Trophoblast cell (in vitro differentiated cells and primary cell): Measurements from ENCODE around the gene IGBP1.

Source experiments
- DNase-seq, 2 donors: peaks; one replicate each; pipeline ENCODE4 v3.0.0-alpha.2; 2016
- H2AFZ ChIP-seq: 2 replicates; pipeline ENCODE4 v1.6.1; 2013; ENCODE audit warnings: low read length, moderate library complexity, mild to moderate bottlenecking; ENCODE audit not compliant: insufficient read depth, poor library complexity
- H2AK5ac ChIP-seq: 2 replicates; pipeline ENCODE4 v1.6.1; 2013; ENCODE audit warnings: mild to moderate bottlenecking, low read length
- H2BK120ac ChIP-seq: 2 replicates; pipeline ENCODE4 v1.6.1; 2013; ENCODE audit warnings: low read length, mild to moderate bottlenecking, moderate library complexity; ENCODE audit not compliant: insufficient read depth, poor library complexity
- H2BK12ac ChIP-seq: 2 replicates; pipeline ENCODE4 v1.6.1; 2013; ENCODE audit warnings: mild to moderate bottlenecking, low read length, moderate library complexity
- H2BK5ac ChIP-seq: 2 replicates; pipeline ENCODE4 v1.6.1; 2013; ENCODE audit warnings: low read length, low read depth, moderate library complexity, mild to moderate bottlenecking; ENCODE audit not compliant: poor library complexity
- H3K14ac ChIP-seq: 2 replicates; pipeline ENCODE4 v1.6.1; 2013; ENCODE audit warnings: mild to moderate bottlenecking, low read length
- H3K18ac ChIP-seq: 2 replicates; pipeline ENCODE4 v1.6.1; 2013; ENCODE audit warnings: mild to moderate bottlenecking, low read length
- H3K23ac ChIP-seq: 2 replicates; pipeline ENCODE4 v1.6.1; 2013; ENCODE audit warnings: low read length
- H3K27ac ChIP-seq: 2 replicates; pipeline ENCODE4 v1.5.1; 2013; ENCODE audit warnings: low read depth, mild to moderate bottlenecking, inconsistent platforms, low read length, moderate library complexity
- H3K27me3 ChIP-seq: 2 replicates; pipeline ENCODE4 v1.6.1; 2013; ENCODE audit warnings: inconsistent platforms, mild to moderate bottlenecking, low read length, moderate library complexity; ENCODE audit not compliant: insufficient read depth
- H3K36me3 ChIP-seq, 2 experiments: 1 replicate in 1 of 2; 2 replicates in 1 of 2; pipeline ENCODE4 v1.6.1; 2013; ENCODE audit warnings: low read length in 2 of 2, mild to moderate bottlenecking in 2 of 2, moderate library complexity in 1 of 2; ENCODE audit not compliant: insufficient read depth in 2 of 2, control insufficient read depth in 1 of 2
- H3K4ac ChIP-seq: 2 replicates; pipeline ENCODE4 v1.6.1; 2013; ENCODE audit warnings: low read depth, mild to moderate bottlenecking, low read length, moderate library complexity
- H3K4me1 ChIP-seq, 2 experiments: 1 replicate in 1 of 2; 2 replicates in 1 of 2; pipeline ENCODE4 v1.6.1; 2013; ENCODE audit warnings: low read length in 2 of 2, mild to moderate bottlenecking in 2 of 2, moderate library complexity in 1 of 2; ENCODE audit not compliant: insufficient read depth in 2 of 2, control insufficient read depth in 1 of 2
- H3K4me2 ChIP-seq: 2 replicates; pipeline ENCODE4 v1.6.1; 2013; ENCODE audit warnings: inconsistent platforms, mild to moderate bottlenecking, low read length, moderate library complexity
- H3K4me3 ChIP-seq: 2 replicates; pipeline ENCODE4 v1.5.1; 2013; ENCODE audit warnings: mild to moderate bottlenecking, low read depth, low read length, inconsistent platforms
- H3K79me1 ChIP-seq: one replicate; pipeline ENCODE4 v1.6.1; 2013; ENCODE audit warnings: low read length
- H3K79me2 ChIP-seq: 2 replicates; pipeline ENCODE4 v1.6.1; 2013; ENCODE audit warnings: low read length, mild to moderate bottlenecking; ENCODE audit not compliant: control insufficient read depth, insufficient read depth, poor library complexity
- H3K9ac ChIP-seq: 2 replicates; pipeline ENCODE4 v1.6.1; 2013; ENCODE audit warnings: mild to moderate bottlenecking, low read length
- H3K9me3 ChIP-seq: 2 replicates; pipeline ENCODE4 v1.6.1; 2013; ENCODE audit warnings: low read depth, mild to moderate bottlenecking, control low read depth, inconsistent platforms, low read length; ENCODE audit not compliant: insufficient read depth
- H4K12ac ChIP-seq: 2 replicates; pipeline ENCODE4 v1.6.1; 2013; ENCODE audit warnings: low read depth, mild to moderate bottlenecking, low read length, moderate library complexity
- H4K8ac ChIP-seq: 2 replicates; pipeline ENCODE4 v1.6.1; 2013; ENCODE audit warnings: low read depth, mild to moderate bottlenecking, low read length, moderate library complexity
- H4K91ac ChIP-seq: one replicate; pipeline ENCODE4 v1.6.1; 2013; ENCODE audit warnings: low read depth, mild to moderate bottlenecking, low read length, moderate library complexity
- WGBS: extraction: QIAGEN DNeasy Blood & Tissue Kit; methylation state at CpG from one replicate; pipeline ENCODE4 v1.1.7; 2013; ENCODE audit warnings: missing lambda C conversion rate; ENCODE audit not compliant: insufficient read length, insufficient coverage; ENCODE audit errors: extremely low coverage; 5-methylcytosine and 5-hydroxymethylcytosine counted together

The IGBP1 gene

DNA sequence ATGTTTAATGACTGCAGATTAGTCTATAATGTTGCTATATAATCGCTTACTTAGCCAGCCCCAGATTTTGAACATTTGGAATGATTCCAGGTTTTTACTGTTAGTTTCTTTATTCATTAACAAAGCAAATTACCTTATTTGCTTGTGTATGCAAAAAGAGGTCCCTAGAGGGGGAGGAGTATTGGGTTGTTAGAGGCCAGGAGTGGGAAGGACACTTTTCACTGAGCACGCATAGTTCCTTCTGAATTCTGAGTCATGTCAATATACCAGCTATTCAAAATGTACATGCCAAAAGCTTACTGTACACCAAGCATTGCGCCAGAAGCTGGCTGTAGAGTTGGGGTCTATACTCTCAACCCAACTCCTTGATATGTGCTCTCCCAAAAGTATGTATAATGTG, 39.0 kb downstream of the IGBP1 start:
- Histone ChIP-seq H3K9me3 (no peaks in the 10 kb centered on the region), H3K79me2 (no peaks in the 10 kb centered on the region)

GRCh38 chrX:70172964-70173363, 39.7 kb downstream of the IGBP1 start:
- Histone ChIP-seq H3K14ac (no peak overlapping the region), H3K79me1 (peaks cover 2% of the 10 kb centered on the region), H3K23ac (no peak overlapping the region), H2BK120ac (no peak overlapping the region), H3K18ac (no peak overlapping the region), H2BK5ac (no peak overlapping the region), H3K27ac (no peak overlapping the region), H3K4me2 (no peak overlapping the region), H3K4me1 (peaks cover 0 to 7% of the 10 kb centered on the region in 2 experiments), H2AK5ac (no peak overlapping the region), H3K36me3 (no peaks in the 10 kb centered on the region), H3K79me2 (no peaks in the 10 kb centered on the region), H3K9ac (no peak overlapping the region), H2BK12ac (no peak overlapping the region), H3K4ac (no peak overlapping the region), H4K12ac (no peak overlapping the region), H3K9me3 (no peaks in the 10 kb centered on the region), H2AFZ (no peak overlapping the region), H3K27me3 (no peaks in the 10 kb centered on the region), H3K4me3 (no peak overlapping the region), H4K91ac (no peak overlapping the region), H4K8ac (no peak overlapping the region)
- DNase-seq = no peak
- WGBS = no CpG with 5 or more reads among the region's 4 CpGs

More for the DNA sequence above, 39.0 kb downstream of the IGBP1 start:
- H3K27ac ChIP-seq = no peak overlapping the region
- no peak for DNase-seq
- no peak overlapping the region for H4K12ac ChIP-seq
- no peak overlapping the region for H3K4ac ChIP-seq
- peaks cover 2% of the 10 kb centered on the region for H3K79me1 ChIP-seq
- H3K4me3 ChIP-seq = no peak overlapping the region
- no peak overlapping the region for H2BK12ac ChIP-seq
- H2BK5ac ChIP-seq = no peak overlapping the region
- H3K4me1 ChIP-seq = peaks cover 3 to 7% of the 10 kb centered on the region in 2 experiments
- H2AK5ac ChIP-seq = no peak overlapping the region
- H2BK120ac ChIP-seq = no peak overlapping the region
- H3K27me3 ChIP-seq = no peaks in the 10 kb centered on the region
- H3K14ac ChIP-seq = no peak overlapping the region
- H3K9ac ChIP-seq = no peak overlapping the region
- WGBS = no CpG with 5 or more reads among the region's 3 CpGs
- no peaks in the 10 kb centered on the region for H3K36me3 ChIP-seq
- no peak overlapping the region for H3K23ac ChIP-seq
- no peak overlapping the region for H2AFZ ChIP-seq
- H4K91ac ChIP-seq = no peak overlapping the region
- H3K4me2 ChIP-seq = no peak overlapping the region
- H4K8ac ChIP-seq = no peak overlapping the region
- no peak overlapping the region for H3K18ac ChIP-seq

DNA sequence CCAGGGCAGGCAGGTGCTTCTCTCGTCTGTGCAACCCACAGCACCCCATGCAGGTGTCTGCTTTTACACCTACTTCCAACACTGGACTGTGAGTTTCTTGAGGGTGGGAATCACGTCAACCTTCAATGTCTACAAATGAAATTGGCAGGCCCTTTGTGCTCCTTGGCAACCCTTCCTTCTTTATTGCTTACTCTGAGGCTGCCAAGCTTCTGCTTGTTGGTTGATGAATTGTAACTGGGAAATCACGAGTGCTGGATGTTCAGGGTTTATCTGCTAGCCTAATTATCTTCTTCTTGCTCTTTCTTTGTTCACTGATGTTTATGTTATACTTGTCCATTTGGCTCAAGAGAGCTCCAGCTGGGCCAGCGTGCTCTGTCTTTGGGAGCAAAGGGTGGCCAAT, 41.5 kb downstream of the IGBP1 start:
- H3K18ac ChIP-seq = no peak overlapping the region
- no peak overlapping the region for H4K12ac ChIP-seq
- no peak overlapping the region for H3K9ac ChIP-seq
- H3K4me2 ChIP-seq = no peak overlapping the region
- no peaks in the 10 kb centered on the region for H3K27me3 ChIP-seq
- H2AK5ac ChIP-seq = no peak overlapping the region
- no peak overlapping the region for H3K23ac ChIP-seq
- no peaks in the 10 kb centered on the region for H3K79me1 ChIP-seq
- H2BK5ac ChIP-seq = no peak overlapping the region
- no peaks in the 10 kb centered on the region for H3K79me2 ChIP-seq
- WGBS = no CpG with 5 or more reads among the region's 4 CpGs
- H3K9me3 ChIP-seq = no peaks in the 10 kb centered on the region
- no peaks in the 10 kb centered on the region for H3K4me1 ChIP-seq
- no peak overlapping the region for H4K8ac ChIP-seq
- H2AFZ ChIP-seq = no peak overlapping the region
- no peak overlapping the region for H2BK120ac ChIP-seq
- no peak for DNase-seq
- no peak overlapping the region for H3K27ac ChIP-seq
- H3K4ac ChIP-seq = no peak overlapping the region
- H4K91ac ChIP-seq = no peak overlapping the region
- no peaks in the 10 kb centered on the region for H3K36me3 ChIP-seq
- no peak overlapping the region for H2BK12ac ChIP-seq
- H3K4me3 ChIP-seq = no peak overlapping the region
- H3K14ac ChIP-seq = no peak overlapping the region

- no peak for DNase-seq
- H3K4ac ChIP-seq = no peak overlapping the region
- no peaks in the 10 kb centered on the region for H3K4me1 ChIP-seq
- no peaks in the 10 kb centered on the region for H3K9me3 ChIP-seq
- H3K79me1 ChIP-seq = no peaks in the 10 kb centered on the region
- H3K4me2 ChIP-seq = no peak overlapping the region
- no peak overlapping the region for H3K27ac ChIP-seq
- no peak overlapping the region for H3K23ac ChIP-seq
- H3K79me2 ChIP-seq = no peaks in the 10 kb centered on the region
- no peak overlapping the region for H4K12ac ChIP-seq
- H3K4me3 ChIP-seq = no peak overlapping the region
- H3K14ac ChIP-seq = no peak overlapping the region
- H2AK5ac ChIP-seq = no peak overlapping the region
- H2AFZ ChIP-seq = no peak overlapping the region
- no CpG with 5 or more reads among the region's 7 CpGs for WGBS
- H3K18ac ChIP-seq = no peak overlapping the region
- no peak overlapping the region for H2BK120ac ChIP-seq
- no peak overlapping the region for H3K9ac ChIP-seq
- no peaks in the 10 kb centered on the region for H3K27me3 ChIP-seq
- H3K36me3 ChIP-seq = no peaks in the 10 kb centered on the region
- H4K91ac ChIP-seq = no peak overlapping the region
- no peak overlapping the region for H2BK5ac ChIP-seq
- H4K8ac ChIP-seq = no peak overlapping the region
- H2BK12ac ChIP-seq = no peak overlapping the region
Observed at GRCh38 chrX:70175338-70175737, 42.1 kb downstream of the IGBP1 start.
